Neural cell (in vitro differentiated cells): Measurements from ENCODE around the gene MBD3. TPM values are rescaled to one million over a fixed set of nuclear protein-coding genes. Genes with fewer than 3 reads are reported as not detected.
A peak's percentile ranks its signal among the peaks of the same experiment; 100 is the strongest.

Experiments
- H2AFZ ChIP-seq: fragments of 200-600, 300-800 bp; sonication (generic), shearing (Covaris generic); 2 replicates; pipeline ENCODE4 v1.6.0; 2014; ENCODE audit warnings: low read depth, mild to moderate bottlenecking, antibody characterized with exemption, low read length, moderate library complexity
- H3F3A ChIP-seq: fragments of 200-600 bp; shearing (Covaris generic); 2 replicates; pipeline ENCODE4 v1.6.1; 2016; ENCODE audit warnings: mild to moderate bottlenecking, moderate library complexity, mixed read lengths, antibody characterized with exemption, low read length; ENCODE audit not compliant: insufficient read depth, poor library complexity, severe bottlenecking
- H3K27ac ChIP-seq: fragments of 200-600, 300-800 bp; sonication (generic), shearing (Covaris generic); 2 replicates; pipeline ENCODE4 v1.5.1; 2014; ENCODE audit warnings: mild to moderate bottlenecking, low read length, moderate library complexity
- H3K27me3 ChIP-seq: fragments of 300-800, 200-600 bp; sonication (generic), shearing (Covaris generic); 2 replicates; pipeline ENCODE4 v1.6.0; 2014; ENCODE audit warnings: mild to moderate bottlenecking, low read depth, low read length, moderate library complexity; ENCODE audit not compliant: insufficient read depth
- H3K36me3 ChIP-seq: fragments of 300-800, 200-600 bp; sonication (generic), shearing (Covaris generic); 2 replicates; pipeline ENCODE4 v1.5.1; 2014; ENCODE audit warnings: mild to moderate bottlenecking, antibody characterized with exemption, low read length, moderate library complexity; ENCODE audit not compliant: insufficient read depth
- H3K4me2 ChIP-seq: fragments of 300-800, 200-600 bp; sonication (generic), shearing (Covaris generic); 2 replicates; pipeline ENCODE4 v1.6.0; 2014; ENCODE audit warnings: mild to moderate bottlenecking, low read length
- H3K4me3 ChIP-seq: fragments of 300-800, 200-600 bp; sonication (generic), shearing (Covaris generic); 2 replicates; pipeline ENCODE4 v1.5.1; 2014; ENCODE audit warnings: mild to moderate bottlenecking, low read length, moderate library complexity
- H3K79me2 ChIP-seq: fragments of 200-600 bp; shearing (Covaris generic); replicated peaks from 2 replicates; pipeline ENCODE4 v1.6.0; 2014; ENCODE audit warnings: mild to moderate bottlenecking, low read length, moderate library complexity; ENCODE audit not compliant: insufficient read depth
- H3K9ac ChIP-seq: fragments of 300-800, 200-600 bp; sonication (generic), shearing (Covaris generic); 2 replicates; pipeline ENCODE4 v1.6.1; 2016; ENCODE audit warnings: mild to moderate bottlenecking, low read length, mixed read lengths
- H3K9me2 ChIP-seq: fragments of 200-600 bp; shearing (Covaris generic); 2 replicates; pipeline ENCODE4 v1.6.1; 2016; ENCODE audit warnings: mild to moderate bottlenecking, low read length, mixed read lengths; ENCODE audit not compliant: insufficient read depth
- H3K9me3 ChIP-seq: fragments of 200-600, 300-800 bp; sonication (generic), shearing (Covaris generic); 2 replicates; pipeline ENCODE4 v1.6.1; 2016; ENCODE audit warnings: mild to moderate bottlenecking, mixed run types, low read length, moderate library complexity, mixed read lengths
- H4K20me1 ChIP-seq: fragments of 200-600 bp; shearing (Covaris generic); 2 replicates; pipeline ENCODE4 v1.6.1; 2016; ENCODE audit warnings: mild to moderate bottlenecking, mixed run types; ENCODE audit not compliant: insufficient read depth
- CTCF ChIP-seq: fragments of 450-650 bp; IDR thresholded peaks from 2 replicates; pipeline ENCODE4 v1.5.1; 2014; ENCODE audit warnings: antibody characterized with exemption, mild to moderate bottlenecking, moderate library complexity; ENCODE audit not compliant: poor library complexity, severe bottlenecking
- EP300 ChIP-seq: fragments of 450-650 bp; conservative IDR thresholded peaks from 2 replicates; pipeline ENCODE4 v1.6.1; 2014; ENCODE audit warnings: antibody characterized with exemption, mild to moderate bottlenecking, moderate library complexity; ENCODE audit not compliant: poor library complexity, severe bottlenecking
- EZH2 ChIP-seq: fragments of 200-600, 300-800 bp; shearing (Covaris generic), sonication (generic); IDR thresholded peaks from 2 replicates; pipeline ENCODE4 v1.6.1; 2014; ENCODE audit warnings: antibody characterized with exemption, low read length, borderline replicate concordance, mild to moderate bottlenecking; ENCODE audit not compliant: insufficient read depth, poor library complexity, severe bottlenecking
- MXI1 ChIP-seq: fragments of 450-650 bp; conservative IDR thresholded peaks from 2 replicates; pipeline ENCODE4 v1.6.1; 2014; ENCODE audit warnings: antibody characterized with exemption, mild to moderate bottlenecking; ENCODE audit not compliant: poor library complexity, severe bottlenecking
- POLR2AphosphoS5 ChIP-seq: IDR thresholded peaks from 2 replicates; pipeline ENCODE4 v1.6.1; 2012
- RAD21 ChIP-seq: fragments of 450-650 bp; conservative IDR thresholded peaks from 2 replicates; pipeline ENCODE4 v1.6.1; 2014; ENCODE audit warnings: antibody characterized with exemption, mild to moderate bottlenecking, moderate library complexity
- SMC3 ChIP-seq: fragments of 450-650 bp; conservative IDR thresholded peaks from 2 replicates; pipeline ENCODE4 v1.6.1; 2014; ENCODE audit warnings: antibody characterized with exemption, mild to moderate bottlenecking, moderate library complexity; ENCODE audit not compliant: poor library complexity
- TAF1 ChIP-seq: IDR thresholded peaks from 2 replicates; pipeline ENCODE4 v1.6.1; 2012; ENCODE audit warnings: low read depth
- polyA plus RNA-seq: library from polyadenylated mRNA; depleted of rRNA; stranded (reverse); fragments of >200 nt; gene quantifications from 2 replicates; pipeline ENCODE4 v1.2.3, GENCODE V29; 2014

MBD3 gene
- polyA plus RNA-seq, 1 donor from 2014 or later = 80.1 TPM

- Histone ChIP-seq H3K9me3 (no peaks in the 10 kb centered on the region), H3K79me2 (peaks cover 43% of the 10 kb centered on the region), H4K20me1 (peaks cover 13% of the 10 kb centered on the region), H3K4me2 (no peak within 1 kb of the TSS), H3K4me3 (peak within 1 kb of the TSS; percentile 97), H3K27ac (peak within 1 kb of the TSS; percentile 97), H3K36me3 (no peaks in the 10 kb centered on the region), H3K27me3 (no peaks in the 10 kb centered on the region), H3K9ac (peak within 1 kb of the TSS; percentile 99), H3F3A (no peaks in the 10 kb centered on the region), H2AFZ (no peak within 1 kb of the TSS), H3K9me2 (no peaks in the 10 kb centered on the region)
- peak; percentile 91 for TF ChIP-seq MXI1
- TF ChIP-seq RAD21 = no peak
- no peak for TF ChIP-seq POLR2AphosphoS5
Measured at GRCh38 chr19:1568320-1569019, 24.2 kb downstream of the MBD3 start, which contains the start of gene MEX3D. TSS of gene MEX3D (minus strand) at chr19:1568325. CDS start at chr19:1568058, 267 bp downstream.

GRCh38 chr19:1567848-1568227 lies 24.8 kb downstream of the MBD3 start:
- H3K9ac ChIP-seq = peak overlapping the region; percentile 99
- no peak overlapping the region for H2AFZ ChIP-seq
- no peak overlapping the region for H3K27ac ChIP-seq
- no peaks in the 10 kb centered on the region for H3K9me3 ChIP-seq
- H3K79me2 ChIP-seq = peaks cover 49% of the 10 kb centered on the region
- H3F3A ChIP-seq = no peaks in the 10 kb centered on the region
- no peak overlapping the region for H3K4me3 ChIP-seq
- no peak overlapping the region for H3K4me2 ChIP-seq
- TF ChIP-seq EP300 (no peak), SMC3 (no peak), POLR2AphosphoS5 (no peak), MXI1 (no peak), EZH2 (no peak)
- peaks cover 19% of the 10 kb centered on the region for H4K20me1 ChIP-seq
- H3K9me2 ChIP-seq = no peaks in the 10 kb centered on the region
- no peaks in the 10 kb centered on the region for H3K36me3 ChIP-seq
- H3K27me3 ChIP-seq = no peaks in the 10 kb centered on the region

DNA sequence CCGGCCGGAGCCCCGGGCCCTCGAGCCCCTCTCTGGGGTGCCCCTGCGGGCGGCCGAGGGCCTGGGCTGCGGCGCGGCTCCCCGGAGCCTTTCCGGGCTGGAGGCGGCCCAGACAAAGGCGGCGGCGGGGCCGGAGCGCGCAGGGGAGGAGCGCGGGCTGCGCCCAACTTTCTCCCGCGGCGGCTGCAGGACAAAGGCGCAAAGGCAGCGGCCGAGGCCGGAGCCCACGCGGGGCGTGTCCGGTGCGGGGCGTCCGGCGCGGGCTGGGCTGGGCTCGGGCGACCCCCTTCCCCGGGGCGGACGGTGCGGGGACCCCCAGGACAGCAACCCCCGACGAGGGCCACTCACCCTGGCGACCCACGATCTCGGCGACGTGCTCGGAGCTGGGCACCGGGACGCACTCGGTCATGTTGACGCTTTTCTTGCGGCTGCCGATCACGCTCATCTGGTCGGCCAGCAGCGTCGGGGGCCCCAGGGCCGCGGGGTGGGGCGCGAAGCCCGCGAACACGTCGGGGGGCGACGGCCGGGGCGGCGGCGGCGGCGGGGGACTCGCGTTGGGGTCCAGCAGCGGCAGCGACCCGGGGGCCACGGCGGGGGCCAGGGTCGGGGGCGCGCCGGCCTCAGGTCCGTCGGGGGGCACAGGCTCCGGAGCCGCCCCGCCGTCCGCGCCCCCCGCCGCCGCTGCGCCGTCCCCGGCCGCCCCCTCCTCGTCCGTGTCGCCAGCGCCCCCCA lies 25.4 kb downstream of the MBD3 start:
- no peak overlapping the region for H3K4me2 ChIP-seq
- H3K27me3 ChIP-seq = no peaks in the 10 kb centered on the region
- peak overlapping the region; percentile 97 for H3K4me3 ChIP-seq
- H3K27ac ChIP-seq = peak overlapping the region; percentile 97
- TF ChIP-seq POLR2AphosphoS5 (peak; percentile 65), MXI1 (peak; percentile 38), RAD21 (no peak), CTCF (no peak), EP300 (no peak), TAF1 (no peak)
- no peaks in the 10 kb centered on the region for H3K9me3 ChIP-seq
- peak overlapping the region; percentile 99 for H3K9ac ChIP-seq
- no peaks in the 10 kb centered on the region for H3F3A ChIP-seq
- peaks cover 22% of the 10 kb centered on the region for H4K20me1 ChIP-seq
- H3K36me3 ChIP-seq = no peaks in the 10 kb centered on the region
- H3K79me2 ChIP-seq = peaks cover 54% of the 10 kb centered on the region
- H3K9me2 ChIP-seq = no peaks in the 10 kb centered on the region
- H2AFZ ChIP-seq = no peak overlapping the region
